Neural progenitor cell (in vitro differentiated cells): ENCODE measurements around the gene FAM124A.

Source experiments
- EZH2phosphoT487 ChIP-seq: fragments of 200-600 bp; sonication (generic); IDR thresholded peaks from 2 replicates; pipeline ENCODE4 v1.6.1; 2017; ENCODE audit warnings: antibody characterized with exemption
- TF ChIP-seq, protein P1 (sequence below): fragments of 200-600 bp; sonication (generic); IDR thresholded peaks from 2 replicates; pipeline ENCODE4 v1.5.1; 2017; ENCODE audit warnings: antibody characterized with exemption, mild to moderate bottlenecking

DNA sequence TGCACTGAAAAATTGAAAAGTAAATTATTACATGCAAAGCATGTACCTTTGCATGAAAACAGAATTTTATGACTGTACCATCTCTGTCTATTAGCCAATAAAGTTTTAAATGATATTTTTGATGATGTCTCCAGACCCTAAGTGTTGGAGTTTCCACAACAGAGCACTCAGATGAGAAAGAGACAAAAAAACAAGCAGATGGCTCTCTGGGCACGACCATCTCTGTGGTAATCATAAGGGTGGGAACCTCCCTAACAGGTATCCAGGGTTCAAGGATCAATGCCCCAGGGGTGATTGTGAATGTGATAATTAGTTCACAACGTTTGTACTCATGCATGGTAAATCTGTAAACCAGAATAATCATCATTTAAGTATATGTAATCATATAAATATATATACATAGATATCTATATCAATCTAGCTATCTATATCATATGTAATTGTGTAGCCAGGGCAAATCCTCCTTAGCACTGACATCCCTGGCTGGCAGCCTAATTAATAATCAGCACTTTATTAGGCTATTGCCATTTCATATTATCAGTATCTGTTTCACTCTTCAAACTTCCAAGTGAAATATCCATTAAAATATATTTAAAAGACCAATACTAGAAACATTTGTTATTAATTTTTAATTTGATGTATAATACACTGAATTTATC lies 41.2 kb upstream of the FAM124A start:
- TF ChIP-seq, protein P1, sequence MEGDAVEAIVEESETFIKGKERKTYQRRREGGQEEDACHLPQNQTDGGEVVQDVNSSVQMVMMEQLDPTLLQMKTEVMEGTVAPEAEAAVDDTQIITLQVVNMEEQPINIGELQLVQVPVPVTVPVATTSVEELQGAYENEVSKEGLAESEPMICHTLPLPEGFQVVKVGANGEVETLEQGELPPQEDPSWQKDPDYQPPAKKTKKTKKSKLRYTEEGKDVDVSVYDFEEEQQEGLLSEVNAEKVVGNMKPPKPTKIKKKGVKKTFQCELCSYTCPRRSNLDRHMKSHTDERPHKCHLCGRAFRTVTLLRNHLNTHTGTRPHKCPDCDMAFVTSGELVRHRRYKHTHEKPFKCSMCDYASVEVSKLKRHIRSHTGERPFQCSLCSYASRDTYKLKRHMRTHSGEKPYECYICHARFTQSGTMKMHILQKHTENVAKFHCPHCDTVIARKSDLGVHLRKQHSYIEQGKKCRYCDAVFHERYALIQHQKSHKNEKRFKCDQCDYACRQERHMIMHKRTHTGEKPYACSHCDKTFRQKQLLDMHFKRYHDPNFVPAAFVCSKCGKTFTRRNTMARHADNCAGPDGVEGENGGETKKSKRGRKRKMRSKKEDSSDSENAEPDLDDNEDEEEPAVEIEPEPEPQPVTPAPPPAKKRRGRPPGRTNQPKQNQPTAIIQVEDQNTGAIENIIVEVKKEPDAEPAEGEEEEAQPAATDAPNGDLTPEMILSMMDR: no peak
- no peak for TF ChIP-seq EZH2phosphoT487
